K562 (cell line): ENCODE results near the gene SIT1. TPM values are rescaled to one million over a fixed set of nuclear protein-coding genes. Genes with fewer than 3 reads are reported as not detected.

Source experiments
- ATAC-seq: fragments of 200-7000 bp; cut with Tn5 transposase; 3 replicates; pipeline ENCODE4 v1.9.1; 2020; ENCODE audit warnings: moderate library complexity
- BruUV-seq: library from RNA; stranded (reverse); fragments of 400-500 nt; replicated peaks from 2 replicates; lab custom pipeline; 2021; lab: Mats Ljungman, UMichigan
- CTCF ChIA-PET: fragments of 300-600 bp; formaldehyde crosslinking; extraction: SDS; loops from one replicate; lab custom pipeline; 2021; ENCODE audit warnings: low intra/inter-chr PET ratio; lab: Yijun Ruan, JAX
- POLR2A ChIA-PET: fragments of 300-600, 350-650 bp; sonication (Branson Sonifier 250); formaldehyde crosslinking; extraction: SDS; loops from one replicate; lab custom pipeline; 2021; ENCODE audit warnings: antibody characterized with exemption, inconsistent platforms; lab: Yijun Ruan, JAX
- DNase-seq, 4 experiments: peaks; one replicate each; pipeline versions ENCODE4 v3.0.0 to v3.0.0-alpha.2; 2011 to 2018; ENCODE audit warnings: low spot score in 3 of 4, mixed read lengths in 3 of 4; ENCODE audit errors: extremely low read depth in 1 of 4
- FAIRE-seq: peaks from 2 replicates; lab custom pipeline; 2011; peaks lifted over from hg19 to GRCh38; lab: Jason Lieb, UNC
- H2AFZ ChIP-seq: 2 replicates; pipeline ENCODE4 v1.6.0; 2011; ENCODE audit warnings: low read depth, low read length, control low read depth, inconsistent platforms
- H3K27ac ChIP-seq: fragments of 200-600 bp; 3 replicates; pipeline ENCODE4 v1.8.0; 2011; ENCODE audit warnings: low read depth, mild to moderate bottlenecking, control low read depth, inconsistent platforms, low read length, moderate library complexity, mixed read lengths; ENCODE audit errors: extremely low read depth
- H3K27me3 ChIP-seq, 2 experiments: fragments of 300-600 bp in 1 of 2; 2 replicates in 1 of 2; 3 replicates in 1 of 2; pipeline versions ENCODE4 v1.6.0 to v1.8.0; 2011; ENCODE audit warnings: inconsistent platforms in 2 of 2, low read length in 2 of 2, mild to moderate bottlenecking in 1 of 2, mixed read lengths in 1 of 2, moderate library complexity in 1 of 2; ENCODE audit not compliant: control insufficient read depth in 2 of 2, insufficient read depth in 2 of 2
- H3K36me3 ChIP-seq: fragments of 300-600 bp; 3 replicates; pipeline ENCODE4 v1.8.0; 2011; ENCODE audit warnings: mild to moderate bottlenecking, low read length, inconsistent platforms; ENCODE audit not compliant: control insufficient read depth, insufficient read depth
- H3K4me1 ChIP-seq, 2 experiments: fragments of 200-600 bp in 1 of 2; replicated peaks in 1 of 2; 2 replicates in 1 of 2; 3 replicates in 1 of 2; pipeline versions ENCODE4 v1.5.1 to v1.8.0; 2011; ENCODE audit warnings: inconsistent platforms in 2 of 2, low read length in 2 of 2, mild to moderate bottlenecking in 1 of 2, mixed read lengths in 1 of 2, moderate library complexity in 1 of 2; ENCODE audit not compliant: control insufficient read depth in 2 of 2, insufficient read depth in 2 of 2
- H3K4me2 ChIP-seq: 2 replicates; pipeline ENCODE4 v1.6.1; 2011; ENCODE audit warnings: low read length, control low read depth, inconsistent platforms, mixed read lengths; ENCODE audit not compliant: insufficient read depth
- H3K4me3 ChIP-seq: fragments of 200-600 bp; sonication (generic), shearing (Covaris generic); 2 replicates; pipeline ENCODE4 v1.5.1; 2016; ENCODE audit warnings: control low read depth, inconsistent platforms
- H3K79me2 ChIP-seq: fragments of 200-600 bp; 3 replicates; pipeline ENCODE4 v1.8.0; 2011; ENCODE audit warnings: low read length, inconsistent platforms; ENCODE audit not compliant: control insufficient read depth, insufficient read depth
- H3K9ac ChIP-seq, 2 experiments: 2 replicates each; pipeline versions ENCODE4 v1.6.0 to v1.6.1; 2011; ENCODE audit warnings: low read depth in 2 of 2, low read length in 2 of 2, control low read depth in 1 of 2, inconsistent platforms in 1 of 2, mild to moderate bottlenecking in 1 of 2, mixed read lengths in 1 of 2; ENCODE audit not compliant: insufficient read depth in 1 of 2
- H3K9me1 ChIP-seq: one replicate; pipeline ENCODE4 v1.6.0; 2011; ENCODE audit warnings: inconsistent platforms, mild to moderate bottlenecking, low read length, moderate library complexity; ENCODE audit not compliant: control insufficient read depth, insufficient read depth
- H3K9me3 ChIP-seq: replicated peaks from 2 replicates; pipeline ENCODE4 v1.5.1; 2011; ENCODE audit warnings: low read depth, low read length, inconsistent platforms; ENCODE audit not compliant: control insufficient read depth, insufficient read depth
- H4K20me1 ChIP-seq: replicated peaks from 2 replicates; pipeline ENCODE4 v1.6.1; 2011; ENCODE audit warnings: low read length, inconsistent platforms, mixed read lengths; ENCODE audit not compliant: control insufficient read depth, insufficient read depth
- BCL6 ChIP-seq: fragments of 250-450 bp; sonication (Bioruptor Pico); IDR thresholded peaks from 2 replicates; pipeline ENCODE4 v1.4.0; 2020
- HMGXB4 ChIP-seq: sonication (generic); formaldehyde crosslinking; IDR thresholded peaks from 2 replicates; pipeline ENCODE4 v1.8.1; 2023; ENCODE audit warnings: mild to moderate bottlenecking, missing genetic modification reagents
- RBM14 ChIP-seq: fragments of 200-400 bp; formaldehyde crosslinking; IDR thresholded peaks from 2 replicates; pipeline ENCODE4 v1.6.1; 2018; ENCODE audit warnings: low read depth, mild to moderate bottlenecking, low read length, moderate library complexity, borderline replicate concordance; ENCODE audit not compliant: insufficient read depth
- SRF ChIP-seq, 2 experiments: fragments of 250-450, 450-650 bp in 1 of 2; sonication (Bioruptor Pico) in 1 of 2; sonication (generic) in 1 of 2; formaldehyde crosslinking; IDR thresholded peaks; 2 replicates each; pipeline versions ENCODE4 v1.5.0 to v1.5.1; 2020 to 2022; ENCODE audit warnings: mild to moderate bottlenecking in 1 of 2, missing genetic modification reagents in 1 of 2
- STAT5A ChIP-seq: IDR thresholded peaks from 2 replicates; pipeline ENCODE4 v1.6.1; 2012; ENCODE audit warnings: low read length, inconsistent platforms, borderline replicate concordance
- TAF9B ChIP-seq: fragments of 450-650 bp; IDR thresholded peaks from 2 replicates; pipeline ENCODE4 v1.6.1; 2018; ENCODE audit warnings: mild to moderate bottlenecking; ENCODE audit not compliant: partially characterized antibody
- TRIM25 ChIP-seq: fragments of 450-650 bp; IDR thresholded peaks from 2 replicates; pipeline ENCODE4 v1.7.0; 2016; ENCODE audit warnings: borderline replicate concordance
- ZKSCAN8 ChIP-seq: fragments of 200-800 bp; sonication (Bioruptor generic); IDR thresholded peaks from 2 replicates; pipeline ENCODE4 v1.6.1; 2016; ENCODE audit warnings: missing genetic modification characterization, missing compliant biosample characterization
- ZNF444 ChIP-seq: fragments of 250-450 bp; sonication (Bioruptor Pico); IDR thresholded peaks from 2 replicates; pipeline ENCODE4 v1.4.0; 2020; ENCODE audit warnings: mild to moderate bottlenecking, moderate library complexity
- WGBS: fragments of 100-300 bp; shearing (Covaris generic); methylation state at CpG from one replicate; pipeline ENCODE4 v1.1.6; 2016; ENCODE audit warnings: low coverage, mixed read lengths; ENCODE audit not compliant: insufficient coverage; ENCODE audit errors: missing lambda C conversion rate; 5-methylcytosine and 5-hydroxymethylcytosine counted together
- in situ Hi-C: fragments of 300-500 bp; cut with MboI; formaldehyde crosslinking; loops from 4 replicates; pipeline ENCODE4 v1.15.0; 2018; ENCODE audit warnings: inconsistent platforms, mixed read lengths
- intact Hi-C: fragments of 100-400 bp; cut with micrococcal nuclease; formaldehyde crosslinking; loops from 2 replicates; pipeline ENCODE4 v1.14.2; 2022
- polyA plus RNA-seq, 8 experiments: library from polyadenylated mRNA; depleted of rRNA in 4 of 8; stranded (reverse) in 5 of 8; unstranded in 3 of 8; fragments of >200 nt; fragmentation: Nextera tagmentation in 2 of 8; fragmentation: Illumina TruSeq in 1 of 8; extraction: Ambion mirVana in 2 of 8; extraction: Trizol in 1 of 8; gene quantifications; 2 replicates each; pipeline versions ENCODE4 v1.2.1 to v1.2.3, GENCODE V29; 2011 to 2014; ENCODE audit warnings: inconsistent platforms in 1 of 8, missing spikeins in 1 of 8
- total RNA-seq, 7 experiments: library from RNA; depleted of rRNA in 6 of 7; stranded (reverse); fragments of >200 nt in 6 of 7; fragmentation: Illumina TruSeq in 2 of 7; extraction: Trizol in 2 of 7; gene quantifications; 2 replicates each; pipeline versions ENCODE4 v1.2.1 to v1.2.3, GENCODE V29; 2011 to 2021; ENCODE audit warnings: low replicate concordance in 1 of 7

Gene SIT1
- total and polyA plus RNA-seq, 9 of the 15 experiments (the other 6 are each of a cell fraction or from before 2014, with no cell fraction given) = not detected

- H3K9ac ChIP-seq = no peak overlapping the region
- 90% methylated on average over 2 of the region's 10 CpGs for WGBS
- intact Hi-C loops = no loop called here
- no peak overlapping the region for H3K4me2 ChIP-seq
- H3K27me3 ChIP-seq = no peaks in the 10 kb centered on the region
- H3K4me1 ChIP-seq = peaks cover 0 to 4% of the 10 kb centered on the region in 2 experiments; a peak in 3 of 5 replicates
- in situ Hi-C loops = no loop called here
- no peak overlapping the region for H2AFZ ChIP-seq
- no peak overlapping the region for H3K27ac ChIP-seq
- no peak for DNase-seq
- POLR2A ChIA-PET = interaction anchor here (1.6 kb wide), 1 partner anchor 19 kb away, joined by 4 read pairs; no protein-coding TSS in a partner anchor
- BruUV-seq = no TSS peak
- no peaks in the 10 kb centered on the region for H4K20me1 ChIP-seq
- H3K9me1 ChIP-seq = no peaks in the 10 kb centered on the region
- H3K79me2 ChIP-seq = no peaks in the 10 kb centered on the region
- no peaks in the 10 kb centered on the region for H3K9me3 ChIP-seq
- H3K36me3 ChIP-seq = peaks cover 7% of the 10 kb centered on the region; the same call in 2 of the 3 replicates
- TF ChIP-seq ZNF444 (CRISPR knock-in tag) (no peak), TRIM25 (no peak), SRF (CRISPR knock-in tag; IDR thresholded peaks at IDR 0.05) (no peak), RBM14 (no peak), TAF9B (no peak), BCL6 (CRISPR knock-in tag) (no peak), STAT5A (no peak), HMGXB4 (CRISPR knock-in tag) (no peak), ZKSCAN8 (CRISPR knock-in tag) (no peak)
- TF ChIP-seq, all 486 proteins: peak for 0
- no peak overlapping the region for H3K4me3 ChIP-seq
- FAIRE-seq (no peak), ATAC-seq (no peak)
- CTCF ChIA-PET = no interaction called here
Measured at GRCh38 chr9:35682520-35683315, 32.0 kb upstream of the SIT1 start.
